ENCODE results near the gene KIAA0319L. TPM values are rescaled to one million over a fixed set of nuclear protein-coding genes. Genes with fewer than 3 reads are reported as not detected.

KIAA0319L gene
- total RNA-seq, 4 donors from 2014 or later: 33.4 to 60.9 (median 44.9) TPM

DNA sequence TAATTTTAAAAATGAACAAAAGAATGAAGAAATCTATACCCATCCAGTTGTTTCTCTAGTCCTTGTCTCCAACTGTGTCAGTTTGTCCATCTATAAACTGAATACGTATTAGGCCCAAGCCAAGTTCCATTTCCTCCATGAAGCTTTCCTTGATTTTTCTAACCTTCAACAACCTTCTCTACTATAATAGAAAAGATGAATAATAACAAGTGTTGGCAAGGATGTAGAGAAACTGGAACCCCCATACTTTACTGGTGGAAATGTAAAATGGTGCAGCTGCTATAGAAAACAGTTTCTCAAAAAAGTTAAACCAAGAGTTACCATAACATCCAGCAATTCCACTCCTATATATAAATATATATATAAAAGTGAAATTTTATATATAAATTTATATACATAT, 10.6 kb downstream of the KIAA0319L start:
- WGBS, 2 donors: 97 to 100% methylated on average over 1 of the region's 1 CpG
- TF ChIP-seq POLR2A (IDR thresholded peaks at IDR 0.05) (no peak), CTCF (IDR thresholded peaks at IDR 0.05) (no peak)
- intact Hi-C loops (cut with DNase I; ENCODE audit: low total_unique reads): no loop called here
- no peak for DNase-seq (ENCODE audit: low spot score in 2 of 2)
- H3K4me3 ChIP-seq (ENCODE audit: low read depth, poor library complexity, severe bottlenecking): no peak overlapping the region

DNA sequence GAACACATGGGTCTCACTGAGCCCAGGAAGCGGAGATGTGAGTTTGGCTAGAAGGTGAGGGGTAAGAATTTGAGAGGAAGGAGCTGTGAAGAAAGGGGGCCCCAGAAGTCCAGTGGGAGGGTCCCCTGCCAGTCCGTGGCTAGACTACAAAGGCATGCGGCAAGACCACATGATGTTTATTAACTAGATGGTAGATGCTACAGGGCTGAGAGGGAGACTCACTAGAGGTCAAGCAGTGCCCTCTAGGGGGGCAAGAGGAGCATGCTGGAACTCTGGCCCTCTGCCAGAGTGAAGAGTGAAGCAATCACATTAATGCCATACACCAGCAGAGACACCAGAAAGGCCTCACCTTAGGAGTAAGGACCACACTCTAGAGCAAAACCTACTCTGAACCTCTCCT, 12.2 kb downstream of the KIAA0319L start:
- intact Hi-C loops (cut with DNase I; ENCODE audit: low total_unique reads): no loop called here
- no peak for TF ChIP-seq CTCF (IDR thresholded peaks at IDR 0.05)
- TF ChIP-seq POLR2A (IDR thresholded peaks at IDR 0.05): no peak
- DNase-seq (ENCODE audit: low spot score in 2 of 2): no peak
- 71 to 84% methylated on average over 3 of the region's 3 CpGs for WGBS, 2 donors
- no peak overlapping the region for H3K4me3 ChIP-seq (ENCODE audit: low read depth, poor library complexity, severe bottlenecking)

GRCh38 chr1:35539824-35540261, 17.4 kb downstream of the KIAA0319L start:
- H3K4me3 ChIP-seq (ENCODE audit: low read depth, poor library complexity, severe bottlenecking): no peak overlapping the region
- DNase-seq (ENCODE audit: low spot score in 2 of 2): no peak
- TF ChIP-seq CTCF (IDR thresholded peaks at IDR 0.05) (no peak), POLR2A (IDR thresholded peaks at IDR 0.05) (no peak)
- 20 to 35% methylated on average over 1 of the region's 1 CpG for WGBS, 2 donors
- intact Hi-C loops (cut with DNase I; ENCODE audit: low total_unique reads): no loop called here

GRCh38 chr1:35539073-35539823, 18.0 kb downstream of the KIAA0319L start:
- 51 to 68% methylated on average over 6 of the region's 6 CpGs for WGBS, 2 donors
- TF ChIP-seq CTCF (IDR thresholded peaks at IDR 0.05): no peak
- no peak for TF ChIP-seq POLR2A (IDR thresholded peaks at IDR 0.05)
- no peak overlapping the region for H3K4me3 ChIP-seq (ENCODE audit: low read depth, poor library complexity, severe bottlenecking)
- no peak for DNase-seq (ENCODE audit: low spot score in 2 of 2)
- intact Hi-C loops (cut with DNase I; ENCODE audit: low total_unique reads): no loop called here

DNA sequence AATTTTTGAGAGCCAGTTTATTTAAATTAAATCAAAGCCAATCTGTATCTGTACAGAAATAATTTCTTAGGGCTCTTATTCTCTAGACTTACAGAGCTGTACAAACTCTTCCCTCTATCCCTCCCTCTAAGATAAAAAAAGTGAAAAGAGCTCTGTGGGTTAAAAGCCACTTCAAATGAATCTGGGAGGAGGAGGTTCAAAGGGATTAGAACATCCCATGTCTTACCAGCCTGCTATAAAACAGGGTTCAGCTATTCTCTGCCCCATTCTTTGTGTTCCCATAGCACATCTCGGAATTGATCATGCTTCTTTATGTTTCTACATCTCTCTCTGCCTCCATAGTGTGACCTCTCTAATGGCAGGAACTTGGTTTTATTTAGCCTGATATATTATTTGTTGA, 19.4 kb downstream of the KIAA0319L start:
- DNase-seq (ENCODE audit: low spot score in 2 of 2): no peak
- whole genome bisulfite sequencing, 2 donors: 79 to 93% methylated on average over 1 of the region's 1 CpG
- intact Hi-C loops (cut with DNase I; ENCODE audit: low total_unique reads): no loop called here
- no peak overlapping the region for H3K4me3 ChIP-seq (ENCODE audit: low read depth, poor library complexity, severe bottlenecking)
- TF ChIP-seq CTCF (IDR thresholded peaks at IDR 0.05) (no peak), POLR2A (IDR thresholded peaks at IDR 0.05) (no peak)
